Uterus (tissue), 2 donors: ENCODE data around the gene MINDY1.

ENCODE experiments used
- POLR2A ChIP-seq, 2 donors: fragments of 450-650 bp; IDR thresholded peaks; one replicate each; pipeline ENCODE4 v1.6.1; 2016; ENCODE audit warnings: antibody characterized with exemption in 2 of 2, mild to moderate bottlenecking in 1 of 2, moderate library complexity in 1 of 2
- TF ChIP-seq, protein P1 (sequence below), 4 experiments: fragments of 200-600 bp in 2 of 4; fragments of 450-650 bp in 2 of 4; sonication (generic) in 2 of 4; IDR thresholded peaks; one replicate each; pipeline ENCODE4 v1.5.1; 2016 to 2019; ENCODE audit warnings: antibody characterized with exemption in 4 of 4, mild to moderate bottlenecking in 2 of 4, moderate library complexity in 1 of 4

DNA sequence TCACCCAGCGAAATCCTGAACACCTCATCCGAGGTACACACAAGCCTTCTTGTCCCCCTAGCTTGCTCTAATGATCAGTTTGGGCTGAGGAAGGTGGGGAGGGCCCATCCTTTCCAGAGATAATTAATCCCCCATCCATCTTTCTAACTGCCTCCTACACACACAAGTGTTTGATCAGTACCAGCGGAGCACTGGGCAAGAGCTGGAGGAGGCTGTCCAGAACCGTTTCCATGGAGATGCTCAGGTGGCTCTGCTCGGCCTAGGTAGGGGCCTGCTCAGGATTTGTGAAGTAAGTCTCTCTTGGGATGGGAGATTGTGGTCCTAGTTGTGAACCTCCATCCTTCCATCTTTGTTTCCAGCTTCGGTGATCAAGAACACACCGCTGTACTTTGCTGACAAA is 18.8 kb downstream of the MINDY1 start:
- TF ChIP-seq, protein P1, sequence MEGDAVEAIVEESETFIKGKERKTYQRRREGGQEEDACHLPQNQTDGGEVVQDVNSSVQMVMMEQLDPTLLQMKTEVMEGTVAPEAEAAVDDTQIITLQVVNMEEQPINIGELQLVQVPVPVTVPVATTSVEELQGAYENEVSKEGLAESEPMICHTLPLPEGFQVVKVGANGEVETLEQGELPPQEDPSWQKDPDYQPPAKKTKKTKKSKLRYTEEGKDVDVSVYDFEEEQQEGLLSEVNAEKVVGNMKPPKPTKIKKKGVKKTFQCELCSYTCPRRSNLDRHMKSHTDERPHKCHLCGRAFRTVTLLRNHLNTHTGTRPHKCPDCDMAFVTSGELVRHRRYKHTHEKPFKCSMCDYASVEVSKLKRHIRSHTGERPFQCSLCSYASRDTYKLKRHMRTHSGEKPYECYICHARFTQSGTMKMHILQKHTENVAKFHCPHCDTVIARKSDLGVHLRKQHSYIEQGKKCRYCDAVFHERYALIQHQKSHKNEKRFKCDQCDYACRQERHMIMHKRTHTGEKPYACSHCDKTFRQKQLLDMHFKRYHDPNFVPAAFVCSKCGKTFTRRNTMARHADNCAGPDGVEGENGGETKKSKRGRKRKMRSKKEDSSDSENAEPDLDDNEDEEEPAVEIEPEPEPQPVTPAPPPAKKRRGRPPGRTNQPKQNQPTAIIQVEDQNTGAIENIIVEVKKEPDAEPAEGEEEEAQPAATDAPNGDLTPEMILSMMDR (IDR thresholded peaks at IDR 0.05): no peak
- no peak for TF ChIP-seq POLR2A (IDR thresholded peaks at IDR 0.05)
